ENCODE measurements around the gene UQCR11.
A peak's percentile ranks its signal among the peaks of the same experiment; 100 is the strongest.

The UQCR11 gene

DNA sequence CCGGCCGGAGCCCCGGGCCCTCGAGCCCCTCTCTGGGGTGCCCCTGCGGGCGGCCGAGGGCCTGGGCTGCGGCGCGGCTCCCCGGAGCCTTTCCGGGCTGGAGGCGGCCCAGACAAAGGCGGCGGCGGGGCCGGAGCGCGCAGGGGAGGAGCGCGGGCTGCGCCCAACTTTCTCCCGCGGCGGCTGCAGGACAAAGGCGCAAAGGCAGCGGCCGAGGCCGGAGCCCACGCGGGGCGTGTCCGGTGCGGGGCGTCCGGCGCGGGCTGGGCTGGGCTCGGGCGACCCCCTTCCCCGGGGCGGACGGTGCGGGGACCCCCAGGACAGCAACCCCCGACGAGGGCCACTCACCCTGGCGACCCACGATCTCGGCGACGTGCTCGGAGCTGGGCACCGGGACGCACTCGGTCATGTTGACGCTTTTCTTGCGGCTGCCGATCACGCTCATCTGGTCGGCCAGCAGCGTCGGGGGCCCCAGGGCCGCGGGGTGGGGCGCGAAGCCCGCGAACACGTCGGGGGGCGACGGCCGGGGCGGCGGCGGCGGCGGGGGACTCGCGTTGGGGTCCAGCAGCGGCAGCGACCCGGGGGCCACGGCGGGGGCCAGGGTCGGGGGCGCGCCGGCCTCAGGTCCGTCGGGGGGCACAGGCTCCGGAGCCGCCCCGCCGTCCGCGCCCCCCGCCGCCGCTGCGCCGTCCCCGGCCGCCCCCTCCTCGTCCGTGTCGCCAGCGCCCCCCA lies 38.0 kb downstream of the UQCR11 start:
- ATAC-seq (ENCODE audit: low read depth) (peak; percentile 38; the same call in 1 of the 3 replicates), DNase-seq (ENCODE audit: low spot score) (no peak)
- H3K27ac ChIP-seq (ENCODE audit: poor library complexity, severe bottlenecking) = peak overlapping the region; percentile 57
- TF ChIP-seq, protein P1, sequence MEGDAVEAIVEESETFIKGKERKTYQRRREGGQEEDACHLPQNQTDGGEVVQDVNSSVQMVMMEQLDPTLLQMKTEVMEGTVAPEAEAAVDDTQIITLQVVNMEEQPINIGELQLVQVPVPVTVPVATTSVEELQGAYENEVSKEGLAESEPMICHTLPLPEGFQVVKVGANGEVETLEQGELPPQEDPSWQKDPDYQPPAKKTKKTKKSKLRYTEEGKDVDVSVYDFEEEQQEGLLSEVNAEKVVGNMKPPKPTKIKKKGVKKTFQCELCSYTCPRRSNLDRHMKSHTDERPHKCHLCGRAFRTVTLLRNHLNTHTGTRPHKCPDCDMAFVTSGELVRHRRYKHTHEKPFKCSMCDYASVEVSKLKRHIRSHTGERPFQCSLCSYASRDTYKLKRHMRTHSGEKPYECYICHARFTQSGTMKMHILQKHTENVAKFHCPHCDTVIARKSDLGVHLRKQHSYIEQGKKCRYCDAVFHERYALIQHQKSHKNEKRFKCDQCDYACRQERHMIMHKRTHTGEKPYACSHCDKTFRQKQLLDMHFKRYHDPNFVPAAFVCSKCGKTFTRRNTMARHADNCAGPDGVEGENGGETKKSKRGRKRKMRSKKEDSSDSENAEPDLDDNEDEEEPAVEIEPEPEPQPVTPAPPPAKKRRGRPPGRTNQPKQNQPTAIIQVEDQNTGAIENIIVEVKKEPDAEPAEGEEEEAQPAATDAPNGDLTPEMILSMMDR (IDR thresholded peaks at IDR 0.05; ENCODE audit: poor library complexity, severe bottlenecking) = no peak
- no peaks in the 10 kb centered on the region for H3K9me3 ChIP-seq (ENCODE audit: severe bottlenecking)
- no peaks in the 10 kb centered on the region for H3K27me3 ChIP-seq (ENCODE audit: insufficient read depth, poor library complexity, severe bottlenecking)
- peak overlapping the region; percentile 97 for H3K4me3 ChIP-seq (ENCODE audit: severe bottlenecking)
- no peaks in the 10 kb centered on the region for H3K4me1 ChIP-seq (ENCODE audit: insufficient read depth, poor library complexity, severe bottlenecking)
- H3K36me3 ChIP-seq (ENCODE audit: low read depth) = 0 out of 2 replicates have a peak, but pooled peaks cover 5% of the 10 kb centered on the region

DNA sequence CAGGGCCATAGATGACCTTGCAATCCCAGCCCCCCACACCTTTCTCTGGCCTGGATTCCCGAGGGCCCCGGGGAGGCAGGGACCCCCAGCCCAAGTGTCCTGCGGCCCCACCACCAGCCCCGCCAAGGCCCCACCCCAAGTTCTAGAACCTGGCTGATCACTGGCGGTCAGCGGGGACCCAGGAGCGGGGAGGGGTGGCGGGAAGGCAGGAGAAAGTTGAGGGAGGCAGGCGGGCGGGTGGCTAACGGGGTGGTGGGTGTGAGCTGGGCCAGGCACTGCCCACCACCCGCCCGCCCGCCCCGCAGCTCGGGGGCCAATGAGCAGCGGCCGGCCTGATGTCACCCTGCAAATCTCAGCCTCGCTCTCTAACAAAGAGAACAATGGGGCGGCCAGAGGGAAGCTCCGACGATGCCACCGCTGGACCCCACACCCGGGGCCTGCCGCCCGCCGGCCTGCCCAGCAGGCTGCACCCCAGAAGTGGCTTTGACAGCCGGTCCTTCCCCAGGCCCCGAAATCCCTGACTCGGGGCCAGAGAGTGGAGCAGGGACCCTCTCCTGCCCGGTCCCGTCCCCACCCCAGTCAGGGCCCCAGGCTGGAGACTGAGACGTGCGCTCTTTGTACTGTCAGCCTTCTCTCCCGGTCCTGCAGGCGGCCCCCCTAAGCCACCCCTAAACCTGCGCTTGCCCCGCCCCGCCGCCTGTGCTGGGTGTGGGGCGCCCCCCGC lies 38.7 kb downstream of the UQCR11 start:
- Histone ChIP-seq H3K4me3 (ENCODE audit: severe bottlenecking) (peak overlapping the region; percentile 97), H3K4me1 (ENCODE audit: insufficient read depth, poor library complexity, severe bottlenecking) (no peaks in the 10 kb centered on the region), H3K9me3 (ENCODE audit: severe bottlenecking) (no peaks in the 10 kb centered on the region), H3K36me3 (ENCODE audit: low read depth) (0 out of 2 replicates have a peak, but pooled peaks cover 5% of the 10 kb centered on the region), H3K27me3 (ENCODE audit: insufficient read depth, poor library complexity, severe bottlenecking) (no peaks in the 10 kb centered on the region), H3K27ac (ENCODE audit: poor library complexity, severe bottlenecking) (peak overlapping the region; percentile 57)
- DNase-seq (ENCODE audit: low spot score) (no peak), ATAC-seq (ENCODE audit: low read depth) (peak; percentile 89)
- TF ChIP-seq, protein P1 (IDR thresholded peaks at IDR 0.05; ENCODE audit: poor library complexity, severe bottlenecking) = no peak

DNA sequence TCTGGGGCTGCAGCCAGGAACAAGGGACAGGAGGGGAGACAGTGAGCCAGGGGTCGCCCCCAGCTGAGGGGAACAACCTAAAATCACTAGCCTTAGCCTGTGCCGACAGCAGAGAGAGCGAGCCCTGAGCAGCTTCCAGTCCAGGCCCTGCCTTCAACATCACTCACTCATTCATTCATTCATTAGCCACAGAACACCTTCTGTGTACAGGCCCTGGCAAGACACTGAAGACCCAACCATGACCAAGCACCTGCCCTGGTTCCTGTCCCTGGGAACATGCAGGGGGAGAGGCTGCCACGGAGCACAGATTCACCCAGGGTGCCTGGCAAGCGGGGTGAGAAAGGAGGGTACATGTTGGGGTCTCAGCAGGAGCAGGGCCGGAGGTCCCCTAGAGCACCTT lies 42.0 kb downstream of the UQCR11 start:
- ATAC-seq (ENCODE audit: low read depth) (no peak), DNase-seq (ENCODE audit: low spot score) (no peak)
- H3K9me3 ChIP-seq (ENCODE audit: severe bottlenecking) = no peaks in the 10 kb centered on the region
- no peaks in the 10 kb centered on the region for H3K27me3 ChIP-seq (ENCODE audit: insufficient read depth, poor library complexity, severe bottlenecking)
- no peak overlapping the region for H3K27ac ChIP-seq (ENCODE audit: poor library complexity, severe bottlenecking)
- 0 out of 2 replicates have a peak, but pooled peaks cover 5% of the 10 kb centered on the region for H3K36me3 ChIP-seq (ENCODE audit: low read depth)
- H3K4me1 ChIP-seq (ENCODE audit: insufficient read depth, poor library complexity, severe bottlenecking) = no peaks in the 10 kb centered on the region
- no peak overlapping the region for H3K4me3 ChIP-seq (ENCODE audit: severe bottlenecking)
- TF ChIP-seq, protein P1 (IDR thresholded peaks at IDR 0.05; ENCODE audit: poor library complexity, severe bottlenecking) = no peak

DNA sequence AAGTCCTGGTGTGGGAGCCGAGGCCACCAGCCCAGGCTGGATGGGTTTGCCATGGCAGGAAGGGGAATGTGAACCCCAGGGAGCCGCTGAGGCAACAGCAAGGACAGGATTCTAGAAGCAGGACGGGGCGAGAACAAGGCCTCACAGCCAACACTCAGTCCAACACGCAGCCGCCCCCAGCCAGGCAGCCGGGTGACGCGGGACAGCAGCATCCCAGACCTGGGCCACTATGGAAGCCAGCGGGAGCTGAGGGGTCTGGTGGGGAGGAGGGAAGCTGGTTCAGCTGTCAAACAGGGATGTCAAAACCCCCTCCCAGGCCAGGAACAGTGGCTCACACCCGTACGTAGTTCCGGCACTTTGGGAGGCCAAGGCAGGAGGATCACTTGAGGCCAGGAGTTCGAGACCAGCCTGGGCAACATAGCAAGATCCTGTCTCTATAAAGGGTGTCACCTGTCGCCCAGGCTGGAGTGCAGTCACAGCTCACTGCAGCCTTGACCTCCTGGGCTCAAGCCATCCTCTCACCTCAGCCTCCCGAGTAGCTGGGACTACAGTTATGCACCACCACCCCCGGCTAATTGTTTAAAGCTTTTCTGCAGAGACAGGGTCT lies 43.9 kb downstream of the UQCR11 start:
- Histone ChIP-seq H3K27me3 (ENCODE audit: insufficient read depth, poor library complexity, severe bottlenecking) (no peaks in the 10 kb centered on the region), H3K9me3 (ENCODE audit: severe bottlenecking) (no peaks in the 10 kb centered on the region), H3K36me3 (ENCODE audit: low read depth) (0 out of 2 replicates have a peak, but pooled peaks cover 5% of the 10 kb centered on the region), H3K27ac (ENCODE audit: poor library complexity, severe bottlenecking) (no peak overlapping the region), H3K4me3 (ENCODE audit: severe bottlenecking) (no peak overlapping the region), H3K4me1 (ENCODE audit: insufficient read depth, poor library complexity, severe bottlenecking) (no peaks in the 10 kb centered on the region)
- DNase-seq (ENCODE audit: low spot score) (no peak), ATAC-seq (ENCODE audit: low read depth) (no peak)
- TF ChIP-seq, protein P1 (IDR thresholded peaks at IDR 0.05; ENCODE audit: poor library complexity, severe bottlenecking) = no peak
